Uterus (tissue), 4 donors: ENCODE data around the gene AJM1. TPM values are rescaled to one million over a fixed set of nuclear protein-coding genes. Genes with fewer than 3 reads are reported as not detected.

ENCODE experiments used
- DNase-seq, 2 donors: peaks; one replicate each; pipeline ENCODE4 v3.0.0-alpha.2; 2019 to 2020
- H3K27ac ChIP-seq, 2 donors: fragments of 200-600 bp; sonication (generic); 1 replicate in 1 of 2; 2 replicates in 1 of 2; pipeline ENCODE4 v1.5.1; 2016 to 2018
- H3K27me3 ChIP-seq, 2 donors: fragments of 200-600 bp; sonication (generic); one replicate each; pipeline ENCODE4 v1.5.1; 2018 to 2019; ENCODE audit warnings: control low read depth in 1 of 2
- H3K36me3 ChIP-seq, 2 donors: fragments of 200-600 bp; sonication (generic); one replicate each; pipeline ENCODE4 v1.5.1; 2019; ENCODE audit warnings: control low read depth in 1 of 2
- H3K4me1 ChIP-seq, 2 donors: fragments of 200-600 bp; sonication (generic); one replicate each; pipeline ENCODE4 v1.5.1; 2018 to 2019; ENCODE audit warnings: control low read depth in 1 of 2
- H3K4me3 ChIP-seq, 2 donors: fragments of 200-600 bp; sonication (generic); 1 replicate in 1 of 2; 2 replicates in 1 of 2; pipeline ENCODE4 v1.5.1; 2018 to 2019; ENCODE audit warnings: mild to moderate bottlenecking in 1 of 2
- H3K9me3 ChIP-seq, 2 donors: fragments of 200-600 bp; sonication (generic); one replicate each; pipeline ENCODE4 v1.5.1; 2019; ENCODE audit warnings: control low read depth in 1 of 2
- CTCF ChIP-seq, 4 experiments: fragments of 200-600 bp in 2 of 4; fragments of 450-650 bp in 2 of 4; sonication (generic) in 2 of 4; IDR thresholded peaks; one replicate each; pipeline ENCODE4 v1.5.1; 2016 to 2019; ENCODE audit warnings: antibody characterized with exemption in 4 of 4, mild to moderate bottlenecking in 2 of 4, moderate library complexity in 1 of 4
- POLR2A ChIP-seq, 2 donors: fragments of 450-650 bp; IDR thresholded peaks; one replicate each; pipeline ENCODE4 v1.6.1; 2016; ENCODE audit warnings: antibody characterized with exemption in 2 of 2, mild to moderate bottlenecking in 1 of 2, moderate library complexity in 1 of 2
- intact Hi-C: fragments of 100-400 bp; cut with DNase I; formaldehyde crosslinking; loops from one replicate; pipeline ENCODE4 v1.15.1; 2023; ENCODE audit warnings: low total_unique reads
- total RNA-seq, 4 donors: library from RNA; depleted of rRNA in 3 of 4; stranded (reverse); fragments of >200 nt in 3 of 4; gene quantifications; one replicate each; pipeline versions ENCODE4 v1.1.0 to v1.2.4, GENCODE V29; 2014 to 2023
- donor health status: DM: yes; HTN: yes; CAD: no.

AJM1 gene
- total RNA-seq, 4 donors from 2014 or later = 1.3 to 3.6 (median 3.6) TPM; not detected in 1

GRCh38 chr9:136847088-136847825 lies 5.0 kb downstream of the AJM1 start:
- no peak for DNase-seq
- Histone ChIP-seq H3K27me3 (peaks cover 13 to 39% of the 10 kb centered on the region in 2 donors), H3K4me1 (peaks cover 5 to 49% of the 10 kb centered on the region in 2 donors), H3K4me3 (peak overlapping the region; percentile 54 to 85), H3K27ac (no peak overlapping the region), H3K9me3 (no peaks in the 10 kb centered on the region), H3K36me3 (no peaks in the 10 kb centered on the region)
- TF ChIP-seq CTCF (IDR thresholded peaks at IDR 0.05) (no peak), POLR2A (IDR thresholded peaks at IDR 0.05) (no peak)
- intact Hi-C loops = no loop called here

GRCh38 chr9:136847826-136848392 lies 5.6 kb downstream of the AJM1 start:
- Histone ChIP-seq H3K4me1 (peaks cover 5 to 43% of the 10 kb centered on the region in 2 donors), H3K36me3 (no peaks in the 10 kb centered on the region), H3K4me3 (peak overlapping the region; percentile 54 to 85), H3K27me3 (peaks cover 12 to 39% of the 10 kb centered on the region in 2 donors), H3K27ac (no peak overlapping the region), H3K9me3 (no peaks in the 10 kb centered on the region)
- peak in 1 of 2 donors; percentile 37 for TF ChIP-seq POLR2A (IDR thresholded peaks at IDR 0.05)
- TF ChIP-seq CTCF (IDR thresholded peaks at IDR 0.05) = no peak
- DNase-seq = peak; percentile 63 to 64
- intact Hi-C loops = no loop called here

- H3K27ac ChIP-seq = peak overlapping the region; percentile 81 to 90
- no peak for DNase-seq
- intact Hi-C loops = no loop called here
These were observed 6.2 kb downstream of the AJM1 start for GRCh38 chr9:136848393-136849037.

GRCh38 chr9:136849038-136849959 lies 7.0 kb downstream of the AJM1 start, which contains the start of gene PHPT1:
Gene PHPT1 (plus strand): TSS chr9:136849409. CDS start chr9:136849431, 22 bp downstream.
- DNase-seq = peak; percentile 98
- intact Hi-C loops = no loop called here
- peaks cover 7 to 27% of the 10 kb centered on the region in 2 donors for H3K27me3 ChIP-seq
- peak within 1 kb of the TSS; percentile 81 to 90 for H3K27ac ChIP-seq
- no peaks in the 10 kb centered on the region for H3K36me3 ChIP-seq
- peak within 1 kb of the TSS; percentile 54 to 85 for H3K4me3 ChIP-seq
- TF ChIP-seq CTCF (IDR thresholded peaks at IDR 0.05) (peak in 1 of 4 experiments; percentile 2), POLR2A (IDR thresholded peaks at IDR 0.05) (peak in 1 of 2 donors; percentile 85)
- H3K9me3 ChIP-seq = no peaks in the 10 kb centered on the region
- H3K4me1 ChIP-seq = peaks cover 5 to 29% of the 10 kb centered on the region in 2 donors

More at GRCh38 chr9:136848393-136849037, 6.2 kb downstream of the AJM1 start:
- peaks cover 5 to 36% of the 10 kb centered on the region in 2 donors for H3K4me1 ChIP-seq
- no peaks in the 10 kb centered on the region for H3K36me3 ChIP-seq
- H3K9me3 ChIP-seq = no peaks in the 10 kb centered on the region
- no peak for TF ChIP-seq POLR2A (IDR thresholded peaks at IDR 0.05)
- TF ChIP-seq CTCF (IDR thresholded peaks at IDR 0.05) = no peak
- H3K4me3 ChIP-seq = peak overlapping the region; percentile 54 to 85
- H3K27me3 ChIP-seq = peaks cover 7 to 33% of the 10 kb centered on the region in 2 donors
